SH-SY5Y (cell line): ENCODE measurements around the gene FCAMR.

Source experiments
- GATA2 ChIP-seq: IDR thresholded peaks from 2 replicates; pipeline ENCODE4 v1.6.1; 2011; ENCODE audit warnings: mild to moderate bottlenecking, low read depth, low read length
- GATA3 ChIP-seq: IDR thresholded peaks from 2 replicates; pipeline ENCODE4 v1.6.1; 2011; ENCODE audit warnings: low read depth, mild to moderate bottlenecking, low read length, moderate library complexity

- TF ChIP-seq GATA2 (no peak), GATA3 (no peak)
Measured at GRCh38 chr1:207010726-207011125, 40.5 kb upstream of the FCAMR start.
